ENCODE results near the gene PDSS2.

GRCh38 chr6:107331409-107332386 is 127.7 kb downstream of the PDSS2 start:
- TF ChIP-seq EP300 (conservative IDR thresholded peaks at IDR 0.05; ENCODE audit: poor library complexity, severe bottlenecking) (no peak), RAD21 (conservative IDR thresholded peaks at IDR 0.05) (no peak), CTCF (IDR thresholded peaks at IDR 0.05; ENCODE audit: poor library complexity, severe bottlenecking) (no peak), REST (IDR thresholded peaks at IDR 0.05; ENCODE audit: borderline replicate concordance) (no peak), POLR2AphosphoS5 (IDR thresholded peaks at IDR 0.05) (no peak), EZH2 (IDR thresholded peaks at IDR 0.05; ENCODE audit: borderline replicate concordance, insufficient read depth, low read length, poor library complexity, severe bottlenecking) (no peak), SMC3 (conservative IDR thresholded peaks at IDR 0.05; ENCODE audit: poor library complexity) (no peak), TAF1 (IDR thresholded peaks at IDR 0.05; ENCODE audit: low read depth) (no peak), MXI1 (conservative IDR thresholded peaks at IDR 0.05; ENCODE audit: poor library complexity, severe bottlenecking) (no peak)
